HG03066 (cell line): ENCODE measurements around the gene NSRP1.
"Not testable (repeated sequence)": the region's sequence is repeated elsewhere in the genome, so short reads cannot be mapped to it uniquely, and the experiment has no call there.

ENCODE experiments used
- ATAC-seq: cut with Tn5 transposase; IDR thresholded peaks from one replicate; pipeline ENCODE4 v1.9.1; 2021; ENCODE audit warnings: low read depth; ENCODE audit not compliant: unreplicated experiment

The NSRP1 gene

DNA sequence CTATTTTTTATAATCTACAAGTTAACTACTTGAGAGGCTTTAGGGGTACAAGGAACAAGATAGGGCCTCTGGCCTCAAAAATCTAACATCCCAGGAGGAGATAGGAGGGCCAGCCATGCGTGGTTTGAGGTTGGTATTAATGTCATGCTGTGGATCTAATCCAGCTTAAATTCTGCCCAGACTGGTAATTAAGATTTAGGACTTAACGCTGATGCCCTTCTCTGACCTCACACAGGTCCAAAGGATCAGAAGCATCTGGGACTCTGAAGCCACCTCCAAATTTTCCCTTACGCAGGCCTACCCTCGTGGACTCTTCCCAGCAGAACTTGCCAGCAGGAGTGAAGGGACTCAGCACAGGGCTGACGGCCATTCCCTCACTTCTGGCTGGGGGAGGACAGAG is 103.8 kb downstream of the NSRP1 start:
- no peak for ATAC-seq

GRCh38 chr17:30221346-30221745 is 104.7 kb downstream of the NSRP1 start:
- ATAC-seq, result no peak

- ATAC-seq, result no peak
These were observed 105.6 kb downstream of the NSRP1 start for GRCh38 chr17:30222251-30222650.

DNA sequence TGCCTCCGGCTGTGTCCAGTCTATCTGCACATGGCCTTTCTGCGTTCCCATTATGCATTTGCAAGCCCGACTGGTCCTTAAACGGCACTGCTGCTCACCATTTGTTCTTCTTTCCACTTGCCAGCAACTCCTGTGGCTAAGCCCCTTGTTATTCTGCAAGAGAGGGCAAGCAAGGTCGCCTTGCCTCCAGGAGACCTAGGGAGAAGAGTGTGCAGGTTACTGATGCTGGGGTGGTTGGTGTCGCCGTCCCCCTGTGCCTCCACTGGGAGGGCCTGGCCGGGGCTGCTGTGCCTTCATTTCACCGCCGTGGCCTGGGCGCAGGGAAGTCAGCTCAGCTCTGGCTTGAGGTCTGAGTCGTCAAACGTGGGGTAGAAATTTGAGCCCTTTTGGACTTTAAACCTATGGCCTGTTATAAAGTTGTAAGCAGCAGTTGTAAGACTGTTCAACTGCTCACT is 106.1 kb downstream of the NSRP1 start:
- no peak for ATAC-seq

- ATAC-seq, result no peak
These were observed 107.9 kb downstream of the NSRP1 start for GRCh38 chr17:30224419-30224960.

GRCh38 chr17:30225112-30225511 is 108.5 kb downstream of the NSRP1 start:
- ATAC-seq, result no peak

DNA sequence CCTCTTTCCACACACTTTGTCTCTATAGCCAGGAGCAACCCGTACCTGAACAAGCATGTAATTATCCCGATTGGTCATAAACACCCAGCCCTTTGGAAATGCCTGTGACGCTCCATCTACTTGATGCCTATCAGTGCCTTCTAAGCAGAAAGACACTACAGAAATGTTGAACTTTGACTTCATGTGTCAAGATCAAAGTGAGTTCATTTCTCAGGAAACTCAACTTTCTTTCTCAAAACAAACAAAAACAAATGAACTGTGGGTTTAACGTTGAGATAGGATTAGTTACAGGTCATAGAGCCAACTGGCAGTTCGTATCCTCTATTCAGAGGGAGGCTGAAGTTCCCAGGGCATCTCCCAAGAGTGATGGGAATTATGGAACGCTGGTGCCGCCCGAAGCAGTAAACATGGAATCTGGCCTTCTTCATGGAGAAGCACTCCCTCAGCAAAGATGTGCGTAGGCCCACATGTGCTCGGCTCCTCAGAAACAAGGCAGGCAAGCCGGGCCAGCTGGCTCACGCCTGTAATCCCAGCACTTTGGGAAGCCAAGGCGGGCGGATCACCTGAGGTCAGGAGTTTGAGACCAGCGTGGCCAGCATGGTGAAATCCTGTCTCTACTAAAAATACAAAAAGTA is 109.4 kb downstream of the NSRP1 start:
- ATAC-seq, result no peak

GRCh38 chr17:30226878-30227277 is 110.3 kb downstream of the NSRP1 start:
- no peak for ATAC-seq

GRCh38 chr17:30228011-30228410 is 111.4 kb downstream of the NSRP1 start:
- ATAC-seq, result no peak

DNA sequence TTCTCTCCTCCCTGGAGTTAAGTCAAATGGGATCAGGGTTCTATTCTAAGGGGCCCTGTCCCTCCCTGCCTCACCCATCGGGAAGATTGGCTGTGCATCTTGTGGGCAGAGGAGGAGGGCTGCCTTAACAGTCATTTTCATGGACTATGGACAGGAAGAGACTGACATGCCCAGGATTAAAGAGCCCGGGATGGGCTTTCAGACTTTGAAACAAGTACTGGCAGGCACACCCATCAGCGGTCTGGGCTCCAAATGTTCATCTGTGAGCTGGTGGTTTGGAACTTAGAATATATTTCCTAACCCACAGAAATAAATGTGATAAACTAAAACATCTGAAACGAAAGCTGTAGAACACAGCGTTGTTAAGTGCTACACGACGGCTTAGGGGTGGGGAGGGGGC is 112.4 kb downstream of the NSRP1 start:
- ATAC-seq, result no peak

DNA sequence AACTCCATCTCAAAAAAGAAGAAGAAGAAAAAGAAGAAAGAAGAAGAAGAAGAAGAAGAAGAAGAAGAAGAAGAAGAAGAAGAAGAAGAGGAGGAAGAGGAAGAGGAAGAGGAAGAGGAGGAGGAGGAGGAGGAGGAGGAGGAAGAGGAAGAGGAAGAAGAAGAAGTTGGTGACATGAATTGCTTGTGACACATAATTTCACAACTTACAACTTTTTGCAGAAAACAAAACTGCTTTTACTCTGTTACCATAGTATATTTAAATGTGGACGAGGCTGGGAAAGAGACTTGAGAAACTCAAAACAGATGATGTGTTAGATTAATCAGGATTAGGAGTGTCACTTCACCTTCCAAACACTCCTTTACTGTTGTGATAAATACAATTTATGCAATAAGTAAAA is 113.4 kb downstream of the NSRP1 start:
- not testable (repeated sequence) for ATAC-seq

DNA sequence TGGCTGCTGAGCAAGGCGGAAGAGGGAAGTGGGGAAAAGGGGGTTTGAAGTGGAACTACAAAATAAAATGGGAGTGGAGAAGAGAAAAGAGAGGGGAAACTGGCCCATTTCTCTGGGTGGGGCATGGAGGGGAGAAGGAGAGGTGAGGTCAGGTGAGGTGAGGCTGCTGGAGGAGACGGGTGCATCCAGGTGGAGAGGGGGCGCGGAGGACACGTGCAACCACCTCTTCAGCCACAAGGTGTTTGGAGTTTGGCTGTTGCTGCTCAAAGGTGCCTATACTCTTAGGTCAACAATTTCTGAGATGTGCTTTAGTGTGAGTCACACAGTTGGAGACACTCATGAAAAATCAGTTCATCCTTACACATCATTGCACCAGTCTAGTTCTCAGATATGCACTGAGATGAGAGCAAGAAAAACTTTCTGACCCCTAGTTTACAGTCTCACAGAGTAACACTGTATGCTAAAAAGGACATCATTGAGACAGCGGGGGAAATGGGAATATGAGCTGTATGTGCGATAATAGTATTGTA is 114.0 kb downstream of the NSRP1 start:
- ATAC-seq, result no peak

GRCh38 chr17:30232015-30232823 is 115.6 kb downstream of the NSRP1 start:
- no peak for ATAC-seq

GRCh38 chr17:30232824-30233427 is 116.3 kb downstream of the NSRP1 start:
- ATAC-seq, result no peak

GRCh38 chr17:30234296-30234695 is 117.7 kb downstream of the NSRP1 start:
- no peak for ATAC-seq

DNA sequence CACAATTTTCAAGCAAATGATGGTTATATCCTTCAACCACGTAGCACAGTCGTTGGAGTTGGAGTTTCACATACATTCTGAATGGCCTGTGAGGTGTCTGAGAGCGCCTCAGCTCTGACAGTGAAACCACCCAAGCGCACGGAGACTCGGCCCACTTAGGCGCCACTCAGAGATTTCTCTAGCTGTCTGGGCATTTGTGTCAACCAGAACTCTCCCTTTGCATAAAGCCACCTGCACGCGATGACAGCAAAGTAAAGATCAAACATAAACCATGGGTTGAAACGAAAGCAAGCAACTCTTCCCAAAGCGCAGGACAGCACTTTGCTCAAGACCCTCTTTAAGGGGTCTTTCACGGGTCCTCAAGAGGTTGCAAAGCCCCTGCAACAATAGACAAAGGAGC is 118.3 kb downstream of the NSRP1 start:
- ATAC-seq, result no peak

DNA sequence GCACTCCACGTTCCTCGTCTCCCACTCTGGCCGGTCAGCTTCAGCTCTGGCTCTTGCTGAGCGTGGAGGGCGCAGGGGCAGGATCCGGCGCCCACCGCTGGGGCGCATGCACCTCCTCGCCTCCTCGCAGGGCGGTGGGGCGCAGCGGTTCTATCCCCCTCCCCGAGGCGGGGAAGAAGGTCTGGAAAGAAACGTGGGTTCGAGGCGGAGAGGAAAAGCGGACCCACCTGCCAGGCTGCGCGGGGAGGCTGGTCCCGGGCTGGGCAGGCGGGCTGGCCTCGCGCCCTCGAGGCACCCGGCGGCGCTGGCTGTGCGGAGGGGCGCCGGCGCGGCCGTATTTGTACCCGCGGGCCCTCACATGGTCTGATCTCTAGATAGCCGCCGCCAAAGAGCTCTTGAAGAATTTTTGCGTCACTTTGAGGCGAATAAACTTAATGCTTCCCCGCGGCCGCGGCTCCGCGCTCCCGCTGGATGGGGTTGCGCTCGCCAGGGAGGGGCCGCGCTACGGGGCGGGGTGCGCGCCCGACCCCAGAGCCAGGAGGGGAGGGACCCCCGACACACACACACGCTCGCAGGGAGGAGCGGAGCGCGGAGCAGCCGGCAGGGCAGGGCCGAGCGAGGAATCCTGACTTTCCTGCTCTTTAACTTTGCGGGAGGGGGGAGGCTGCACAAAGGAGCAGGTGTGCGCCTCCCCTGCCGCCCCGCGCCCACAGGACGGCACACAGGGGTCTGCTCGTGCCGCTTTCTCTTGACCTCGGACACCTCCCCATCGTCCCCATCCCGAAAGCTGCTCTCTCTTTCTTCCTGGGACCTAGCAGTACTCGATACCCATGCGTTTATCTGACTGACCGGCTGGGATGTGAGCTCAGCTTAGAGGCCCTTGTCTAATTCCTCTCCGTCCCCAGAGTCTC is 119.0 kb downstream of the NSRP1 start, which contains the start of gene SLC6A4:
Gene SLC6A4, minus strand, starts transcription at position 312 of the 911 bp plus-strand sequence. CDS start 13,739 bp downstream, outside the sequence.
- ATAC-seq, result no peak
